GM12891 (cell line): ENCODE data around the gene ZNF862.
"Not testable (repeated sequence)": the region's sequence is repeated elsewhere in the genome, so short reads cannot be mapped to it uniquely, and the experiment has no call there.

Experiments used
- POLR2A ChIP-seq: IDR thresholded peaks from 2 replicates; pipeline ENCODE4 v1.6.1; 2011; ENCODE audit warnings: low read depth, low read length, control low read depth
- POLR2AphosphoS5 ChIP-seq: IDR thresholded peaks from 2 replicates; pipeline ENCODE4 v1.6.1; 2011; ENCODE audit warnings: low read depth, low read length, control low read depth
- SPI1 ChIP-seq: IDR thresholded peaks from 2 replicates; pipeline ENCODE4 v1.6.1; 2011; ENCODE audit warnings: low read depth, low read length, control low read depth
- TAF1 ChIP-seq: IDR thresholded peaks from 2 replicates; pipeline ENCODE4 v1.6.1; 2011; ENCODE audit warnings: low read depth, low read length, control low read depth

DNA sequence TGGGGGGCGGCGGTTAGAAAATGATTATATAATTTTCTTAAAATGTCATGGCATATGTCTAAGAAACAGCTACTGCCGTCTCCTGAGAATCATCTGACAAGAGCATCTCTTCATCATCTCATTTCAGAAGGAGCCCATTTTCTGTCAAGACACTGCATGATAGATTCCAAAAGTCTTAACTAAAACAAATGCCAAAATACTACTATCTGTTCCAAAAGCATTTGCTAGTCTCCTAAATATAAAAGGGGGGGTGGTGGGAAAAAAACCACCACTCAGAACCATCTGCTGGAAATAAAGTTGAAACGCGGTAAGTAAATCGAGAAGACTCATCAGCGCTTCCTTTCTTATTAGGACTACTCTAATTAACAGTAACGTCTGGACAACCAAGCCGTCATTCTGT is 72.0 kb downstream of the ZNF862 start:
- not testable (repeated sequence) for TF ChIP-seq POLR2AphosphoS5, POLR2A, TAF1, SPI1
